A549 (cell line): ENCODE data around the gene DEUP1. TPM values are rescaled to one million over a fixed set of nuclear protein-coding genes. Genes with fewer than 3 reads are reported as not detected.

Experiments used
- ATAC-seq, 2 experiments: fragments of 200-7000 bp in 1 of 2; fragments of >200 bp in 1 of 2; cut with Nextera tagmentation in 1 of 2; cut with Tn5 transposase in 1 of 2; 3 replicates each; pipeline versions ENCODE4 v1.8.0 to v1.9.1; 2018 to 2020; ENCODE audit warnings: mild to moderate bottlenecking in 1 of 2, moderate library complexity in 1 of 2
- CTCF ChIA-PET: fragments of 300-600 bp; sonication (Branson Sonifier 250); formaldehyde crosslinking; extraction: SDS; loops from one replicate; lab custom pipeline; 2021; ENCODE audit warnings: antibody characterized with exemption, inconsistent platforms; lab: Yijun Ruan, JAX
- POLR2A ChIA-PET: fragments of 350-600 bp; formaldehyde crosslinking; extraction: SDS; loops from one replicate; lab custom pipeline; 2021; ENCODE audit warnings: antibody characterized with exemption, inconsistent platforms; lab: Yijun Ruan, JAX
- DNase-seq, 2 experiments: peaks; one replicate each; pipeline versions ENCODE4 v3.0.0 to v3.0.0-alpha.2; 2011 to 2016; ENCODE audit warnings: low read depth in 1 of 2, low spot score in 1 of 2
- FAIRE-seq: peaks from 2 replicates; lab custom pipeline; 2011; peaks lifted over from hg19 to GRCh38; lab: Jason Lieb, UNC
- H3K27ac ChIP-seq, 2 experiments: fragments of >200 bp; sonication (Bioruptor Twin); formaldehyde crosslinking; 3 replicates each; pipeline ENCODE4 v1.5.1; 2016 to 2017
- H3K4me1 ChIP-seq: fragments of >200 bp; sonication (Bioruptor Twin); formaldehyde crosslinking; 3 replicates; pipeline ENCODE4 v1.6.1; 2016
- H3K4me2 ChIP-seq: fragments of >200 bp; sonication (Bioruptor Twin); formaldehyde crosslinking; 3 replicates; pipeline ENCODE4 v1.6.1; 2016
- H3K4me3 ChIP-seq: fragments of >200 bp; sonication (Bioruptor Twin); formaldehyde crosslinking; 3 replicates; pipeline ENCODE4 v1.5.1; 2016
- H3K9me3 ChIP-seq: fragments of >200 bp; sonication (Bioruptor Twin); formaldehyde crosslinking; 3 replicates; pipeline ENCODE4 v1.6.1; 2016
- CBX8 ChIP-seq: fragments of 200-600 bp; sonication (generic); IDR thresholded peaks from 2 replicates; pipeline ENCODE4 v1.6.1; 2016
- CHD2 ChIP-seq: fragments of 150-350 bp; IDR thresholded peaks from 2 replicates; pipeline ENCODE4 v1.6.1; 2014; ENCODE audit warnings: low read length; ENCODE audit not compliant: partially characterized antibody
- EHF ChIP-seq: fragments of 250-450 bp; sonication (Bioruptor Pico); IDR thresholded peaks from 2 replicates; pipeline ENCODE4 v1.5.0; 2020; ENCODE audit warnings: mild to moderate bottlenecking
- EP300 ChIP-seq, 2 experiments: fragments of >200 bp; sonication (Bioruptor Twin); formaldehyde crosslinking; IDR thresholded peaks; 2 replicates in 1 of 2; 3 replicates in 1 of 2; pipeline ENCODE4 v1.6.1; 2016 to 2017
- ESRRA ChIP-seq: fragments of 150-350 bp; IDR thresholded peaks from 2 replicates; pipeline ENCODE4 v1.6.1; 2014; ENCODE audit warnings: mild to moderate bottlenecking, low read length, borderline replicate concordance
- FOSL2 ChIP-seq, 2 experiments: fragments of 450-650 bp in 1 of 2; fragments of >200 bp in 1 of 2; sonication (Bioruptor Twin) in 1 of 2; formaldehyde crosslinking; IDR thresholded peaks; 2 replicates each; pipeline versions ENCODE4 v1.5.0 to v1.6.1; 2016 to 2020; ENCODE audit warnings: mild to moderate bottlenecking in 1 of 2, moderate library complexity in 1 of 2
- GATA3 ChIP-seq: IDR thresholded peaks from 2 replicates; pipeline ENCODE4 v1.6.1; 2012; ENCODE audit warnings: borderline replicate concordance
- HOXB13 ChIP-seq: fragments of 250-450 bp; sonication (Bioruptor Pico); IDR thresholded peaks from 2 replicates; pipeline ENCODE4 v1.5.0; 2020; ENCODE audit warnings: low read depth, mild to moderate bottlenecking, moderate library complexity
- HOXB5 ChIP-seq: fragments of 250-450 bp; sonication (Bioruptor Pico); IDR thresholded peaks from 2 replicates; pipeline ENCODE4 v1.5.0; 2020; ENCODE audit warnings: mild to moderate bottlenecking, moderate library complexity
- JUNB ChIP-seq: fragments of >200 bp; sonication (Bioruptor Twin); formaldehyde crosslinking; IDR thresholded peaks from 2 replicates; pipeline ENCODE4 v1.6.1; 2016
- KDM5A ChIP-seq: fragments of 200-600 bp; sonication (generic); IDR thresholded peaks from 2 replicates; pipeline ENCODE4 v1.6.1; 2016; ENCODE audit warnings: antibody characterized with exemption, mild to moderate bottlenecking
- MYC ChIP-seq: IDR thresholded peaks from 2 replicates; pipeline ENCODE4 v1.6.1; 2012; ENCODE audit warnings: mild to moderate bottlenecking, inconsistent platforms, low read length, improper control_type of control experiment, borderline replicate concordance
- NR3C1 ChIP-seq: fragments of >200 bp; sonication (Bioruptor Twin); formaldehyde crosslinking; IDR thresholded peaks from 3 replicates; pipeline ENCODE4 v1.6.1; 2017
- RAD21 ChIP-seq, 2 experiments: fragments of >200 bp in 1 of 2; sonication (Bioruptor Twin) in 1 of 2; formaldehyde crosslinking in 1 of 2; IDR thresholded peaks in 1 of 2; conservative IDR thresholded peaks in 1 of 2; 2 replicates in 1 of 2; 3 replicates in 1 of 2; pipeline ENCODE4 v1.6.1; 2012 to 2018; ENCODE audit warnings: inconsistent platforms in 1 of 2
- RCOR1 ChIP-seq: fragments of 150-350 bp; IDR thresholded peaks from 2 replicates; pipeline ENCODE4 v1.6.1; 2014; ENCODE audit warnings: antibody characterized with exemption, low read length, low read depth
- RFX5 ChIP-seq: fragments of 450-650 bp; IDR thresholded peaks from 2 replicates; pipeline ENCODE4 v1.7.1; 2014; ENCODE audit warnings: antibody characterized with exemption, mild to moderate bottlenecking, moderate library complexity
- RNF2 ChIP-seq: fragments of 200-600 bp; sonication (generic); IDR thresholded peaks from 2 replicates; pipeline ENCODE4 v1.6.1; 2016; ENCODE audit warnings: low read depth, mild to moderate bottlenecking, antibody characterized with exemption, moderate library complexity, borderline replicate concordance
- SMC3 ChIP-seq: fragments of >200 bp; sonication (Bioruptor Twin); formaldehyde crosslinking; IDR thresholded peaks from 3 replicates; pipeline ENCODE4 v1.6.1; 2018; ENCODE audit warnings: inconsistent platforms
- ZC3H11A ChIP-seq: fragments of 450-650 bp; IDR thresholded peaks from 2 replicates; pipeline ENCODE4 v1.6.1; 2014; ENCODE audit warnings: antibody characterized with exemption, mild to moderate bottlenecking
- ZNF302 ChIP-seq: fragments of 250-450 bp; sonication (Bioruptor Pico); IDR thresholded peaks from 2 replicates; pipeline ENCODE4 v1.9.0; 2021; ENCODE audit warnings: inconsistent platforms, mild to moderate bottlenecking, moderate library complexity
- WGBS: methylation state at CpG from one replicate; pipeline ENCODE4 v1.1.6; 2017; ENCODE audit errors: missing lambda C conversion rate; 5-methylcytosine and 5-hydroxymethylcytosine counted together
- polyA plus RNA-seq, 4 experiments: library from polyadenylated mRNA; depleted of rRNA in 3 of 4; stranded (reverse); fragments of >200 nt; fragmentation: RNase III in 1 of 4; extraction: RNeasy Plus Mini Kit Qiagen cat#74134 plus additional on column Dnase treatment in 1 of 4; gene quantifications; 2 replicates in 3 of 4; 3 replicates in 1 of 4; pipeline ENCODE4 v1.2.3, GENCODE V29; 2011 to 2017
- TF ChIP-seq, protein P1 (sequence below): fragments of >200 bp; sonication (Bioruptor Twin); formaldehyde crosslinking; IDR thresholded peaks from 3 replicates; pipeline ENCODE4 v1.5.1; 2016
- TF ChIP-seq, protein P2 (sequence below): fragments of 200-600 bp; sonication (generic); IDR thresholded peaks from 2 replicates; pipeline ENCODE4 v1.6.1; 2016; ENCODE audit warnings: antibody characterized with exemption, mild to moderate bottlenecking, moderate library complexity
- TF ChIP-seq, protein P3 (sequence below): IDR thresholded peaks from 2 replicates; pipeline ENCODE4 v1.6.1; 2012
- TF ChIP-seq, protein P4 (sequence below): IDR thresholded peaks from 2 replicates; pipeline ENCODE4 v1.6.1; 2012
- TF ChIP-seq, protein P5 (sequence below): fragments of 450-650 bp; IDR thresholded peaks from 2 replicates; pipeline ENCODE4 v1.6.1; 2014; ENCODE audit warnings: antibody characterized with exemption

DEUP1 gene
- polyA plus RNA-seq, 2 of the 4 experiments (the other 2 are of a cell fraction): not detected

DNA sequence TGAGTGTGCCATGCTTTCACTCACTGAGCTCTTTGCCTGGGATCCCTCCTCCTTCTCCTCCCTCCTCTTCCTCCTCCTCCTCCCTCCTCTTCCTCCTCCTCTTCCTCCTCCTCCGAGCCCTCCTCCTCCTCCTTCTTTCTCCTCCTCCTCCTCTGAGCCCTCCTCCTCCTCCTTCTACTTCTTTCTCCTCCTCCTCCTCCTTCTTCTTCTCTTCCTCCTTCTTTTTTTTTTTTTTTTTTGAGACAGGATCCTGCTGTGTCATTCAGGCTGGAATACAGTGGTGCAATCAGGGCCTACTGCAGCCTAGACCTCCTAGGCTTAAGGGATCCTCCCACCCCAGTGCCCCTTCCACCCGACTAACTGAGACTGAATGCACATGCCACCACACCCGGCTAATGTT is 62.3 kb downstream of the DEUP1 start:
- 56% methylated on average over 3 of the region's 3 CpGs for WGBS
- ATAC-seq (no peak), DNase-seq (no peak)
- TF ChIP-seq CBX8: no peak
- TF ChIP-seq RAD21 (conservative IDR thresholded peaks at IDR 0.05 in 1 of 2, IDR thresholded peaks at IDR 0.05 in 1 of 2): no peak
- no peak for TF ChIP-seq RNF2
- TF ChIP-seq ZNF302 (CRISPR knock-in tag): no peak
- TF ChIP-seq FOSL2 (IDR thresholded peaks at IDR 0.05): no peak
- TF ChIP-seq FOSL2 (CRISPR knock-in tag; IDR thresholded peaks at IDR 0.05): no peak
- no peak for TF ChIP-seq EHF (CRISPR knock-in tag)
- TF ChIP-seq, all 56 proteins: peak for 0
- Histone ChIP-seq H3K4me2 (no peak overlapping the region), H3K4me3 (no peak overlapping the region), H3K9me3 (no peaks in the 10 kb centered on the region), H3K4me1 (no peaks in the 10 kb centered on the region), H3K27ac (no peak overlapping the region)
- POLR2A ChIA-PET: no interaction called here
- FAIRE-seq: no peak
- CTCF ChIA-PET: no interaction called here

DNA sequence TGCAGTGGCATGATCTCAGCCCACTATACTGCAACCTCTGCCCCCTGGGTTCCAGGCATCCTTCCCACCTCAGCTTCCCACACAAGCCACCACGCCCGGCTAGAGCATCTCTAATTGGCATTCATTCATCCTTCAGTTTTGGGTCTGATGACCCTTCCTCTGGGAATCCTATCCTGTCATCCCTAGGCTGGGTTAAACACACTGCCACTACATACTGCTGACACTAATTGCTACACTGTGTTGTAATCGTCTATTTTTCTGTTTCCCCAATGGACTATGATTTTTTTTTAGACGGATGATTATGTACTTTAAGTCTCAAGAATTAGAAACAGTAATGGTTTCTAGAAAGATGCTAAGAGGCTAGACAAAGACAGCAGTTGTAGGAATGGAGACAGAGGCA is 62.8 kb downstream of the DEUP1 start:
- no peak for DNase-seq
- 60% methylated on average over 4 of the region's 4 CpGs for WGBS
- TF ChIP-seq RCOR1 (no peak), HOXB13 (CRISPR knock-in tag) (no peak), ZC3H11A (no peak), HOXB5 (no peak), RFX5 (no peak), MYC (no peak), CHD2 (no peak)
- TF ChIP-seq, protein P1, sequence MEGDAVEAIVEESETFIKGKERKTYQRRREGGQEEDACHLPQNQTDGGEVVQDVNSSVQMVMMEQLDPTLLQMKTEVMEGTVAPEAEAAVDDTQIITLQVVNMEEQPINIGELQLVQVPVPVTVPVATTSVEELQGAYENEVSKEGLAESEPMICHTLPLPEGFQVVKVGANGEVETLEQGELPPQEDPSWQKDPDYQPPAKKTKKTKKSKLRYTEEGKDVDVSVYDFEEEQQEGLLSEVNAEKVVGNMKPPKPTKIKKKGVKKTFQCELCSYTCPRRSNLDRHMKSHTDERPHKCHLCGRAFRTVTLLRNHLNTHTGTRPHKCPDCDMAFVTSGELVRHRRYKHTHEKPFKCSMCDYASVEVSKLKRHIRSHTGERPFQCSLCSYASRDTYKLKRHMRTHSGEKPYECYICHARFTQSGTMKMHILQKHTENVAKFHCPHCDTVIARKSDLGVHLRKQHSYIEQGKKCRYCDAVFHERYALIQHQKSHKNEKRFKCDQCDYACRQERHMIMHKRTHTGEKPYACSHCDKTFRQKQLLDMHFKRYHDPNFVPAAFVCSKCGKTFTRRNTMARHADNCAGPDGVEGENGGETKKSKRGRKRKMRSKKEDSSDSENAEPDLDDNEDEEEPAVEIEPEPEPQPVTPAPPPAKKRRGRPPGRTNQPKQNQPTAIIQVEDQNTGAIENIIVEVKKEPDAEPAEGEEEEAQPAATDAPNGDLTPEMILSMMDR: no peak
- TF ChIP-seq, protein P2, sequence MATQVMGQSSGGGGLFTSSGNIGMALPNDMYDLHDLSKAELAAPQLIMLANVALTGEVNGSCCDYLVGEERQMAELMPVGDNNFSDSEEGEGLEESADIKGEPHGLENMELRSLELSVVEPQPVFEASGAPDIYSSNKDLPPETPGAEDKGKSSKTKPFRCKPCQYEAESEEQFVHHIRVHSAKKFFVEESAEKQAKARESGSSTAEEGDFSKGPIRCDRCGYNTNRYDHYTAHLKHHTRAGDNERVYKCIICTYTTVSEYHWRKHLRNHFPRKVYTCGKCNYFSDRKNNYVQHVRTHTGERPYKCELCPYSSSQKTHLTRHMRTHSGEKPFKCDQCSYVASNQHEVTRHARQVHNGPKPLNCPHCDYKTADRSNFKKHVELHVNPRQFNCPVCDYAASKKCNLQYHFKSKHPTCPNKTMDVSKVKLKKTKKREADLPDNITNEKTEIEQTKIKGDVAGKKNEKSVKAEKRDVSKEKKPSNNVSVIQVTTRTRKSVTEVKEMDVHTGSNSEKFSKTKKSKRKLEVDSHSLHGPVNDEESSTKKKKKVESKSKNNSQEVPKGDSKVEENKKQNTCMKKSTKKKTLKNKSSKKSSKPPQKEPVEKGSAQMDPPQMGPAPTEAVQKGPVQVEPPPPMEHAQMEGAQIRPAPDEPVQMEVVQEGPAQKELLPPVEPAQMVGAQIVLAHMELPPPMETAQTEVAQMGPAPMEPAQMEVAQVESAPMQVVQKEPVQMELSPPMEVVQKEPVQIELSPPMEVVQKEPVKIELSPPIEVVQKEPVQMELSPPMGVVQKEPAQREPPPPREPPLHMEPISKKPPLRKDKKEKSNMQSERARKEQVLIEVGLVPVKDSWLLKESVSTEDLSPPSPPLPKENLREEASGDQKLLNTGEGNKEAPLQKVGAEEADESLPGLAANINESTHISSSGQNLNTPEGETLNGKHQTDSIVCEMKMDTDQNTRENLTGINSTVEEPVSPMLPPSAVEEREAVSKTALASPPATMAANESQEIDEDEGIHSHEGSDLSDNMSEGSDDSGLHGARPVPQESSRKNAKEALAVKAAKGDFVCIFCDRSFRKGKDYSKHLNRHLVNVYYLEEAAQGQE: no peak
- Histone ChIP-seq H3K4me3 (no peak overlapping the region), H3K27ac (no peak overlapping the region), H3K4me2 (no peak overlapping the region), H3K4me1 (no peaks in the 10 kb centered on the region), H3K9me3 (no peaks in the 10 kb centered on the region)
- ATAC-seq: no peak
- CTCF ChIA-PET: no interaction called here
- no peak for FAIRE-seq
- POLR2A ChIA-PET: no interaction called here

DNA sequence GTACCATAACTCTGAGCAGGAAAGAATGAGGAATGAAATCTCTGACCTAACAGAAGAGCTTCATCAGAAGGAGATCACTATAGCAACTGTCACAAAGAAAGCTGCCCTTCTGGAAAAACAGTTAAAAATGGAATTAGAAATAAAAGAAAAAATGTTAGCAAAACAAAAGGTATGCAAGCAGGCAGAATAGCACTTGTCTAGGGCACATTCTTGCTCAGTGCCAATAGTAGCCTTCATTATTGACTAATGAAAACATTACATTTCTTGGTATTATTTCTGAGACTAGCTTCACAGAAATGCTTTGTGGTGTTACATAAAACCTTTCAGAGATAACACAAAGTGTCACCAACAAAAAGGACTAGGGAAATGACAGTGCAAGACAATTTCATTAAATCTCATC is 63.9 kb downstream of the DEUP1 start:
- ATAC-seq (no peak), DNase-seq (no peak), FAIRE-seq (no peak)
- H3K4me2 ChIP-seq: no peak overlapping the region
- TF ChIP-seq CBX8 (no peak), EHF (CRISPR knock-in tag) (no peak)
- ChIA-PET POLR2A (no interaction called here), CTCF (interaction anchor here (0.7 kb wide), 1 partner anchor 70 kb away, joined by 3 read pairs; no protein-coding TSS in a partner anchor)
- no peaks in the 10 kb centered on the region for H3K4me1 ChIP-seq
- H3K9me3 ChIP-seq: no peaks in the 10 kb centered on the region
- no peak overlapping the region for H3K27ac ChIP-seq
- H3K4me3 ChIP-seq: no peak overlapping the region

DNA sequence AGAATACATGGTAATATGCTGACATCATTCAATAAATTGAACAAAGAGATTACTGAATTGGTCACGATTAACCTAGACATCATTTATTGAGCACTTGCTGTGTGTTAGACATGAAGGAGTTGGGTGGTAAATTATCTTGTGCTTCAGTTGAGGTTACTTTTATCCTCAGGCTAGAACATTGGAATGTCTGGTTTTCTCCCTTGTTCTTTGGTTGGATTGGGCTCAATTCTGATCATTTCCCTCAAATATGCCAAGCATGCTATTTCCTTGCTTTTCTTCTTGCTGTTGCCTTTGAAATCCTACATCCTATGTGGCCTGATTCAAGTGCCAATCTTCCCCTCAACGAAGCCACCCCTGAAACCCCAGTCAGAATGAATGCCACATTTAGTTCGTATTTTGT is 65.8 kb downstream of the DEUP1 start:
- ChIA-PET CTCF (no interaction called here), POLR2A (no interaction called here)
- TF ChIP-seq, protein P3, sequence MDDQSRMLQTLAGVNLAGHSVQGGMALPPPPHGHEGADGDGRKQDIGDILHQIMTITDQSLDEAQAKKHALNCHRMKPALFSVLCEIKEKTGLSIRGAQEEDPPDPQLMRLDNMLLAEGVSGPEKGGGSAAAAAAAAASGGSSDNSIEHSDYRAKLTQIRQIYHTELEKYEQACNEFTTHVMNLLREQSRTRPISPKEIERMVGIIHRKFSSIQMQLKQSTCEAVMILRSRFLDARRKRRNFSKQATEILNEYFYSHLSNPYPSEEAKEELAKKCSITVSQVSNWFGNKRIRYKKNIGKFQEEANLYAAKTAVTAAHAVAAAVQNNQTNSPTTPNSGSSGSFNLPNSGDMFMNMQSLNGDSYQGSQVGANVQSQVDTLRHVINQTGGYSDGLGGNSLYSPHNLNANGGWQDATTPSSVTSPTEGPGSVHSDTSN: no peak
- TF ChIP-seq ESRRA (no peak), NR3C1 (no peak), RFX5 (no peak), EP300 (IDR thresholded peaks at IDR 0.05) (no peak), JUNB (no peak), HOXB5 (no peak), SMC3 (no peak), MYC (no peak), RAD21 (conservative IDR thresholded peaks at IDR 0.05 in 1 of 2, IDR thresholded peaks at IDR 0.05 in 1 of 2) (no peak), KDM5A (no peak), GATA3 (no peak)
- TF ChIP-seq, protein P4, sequence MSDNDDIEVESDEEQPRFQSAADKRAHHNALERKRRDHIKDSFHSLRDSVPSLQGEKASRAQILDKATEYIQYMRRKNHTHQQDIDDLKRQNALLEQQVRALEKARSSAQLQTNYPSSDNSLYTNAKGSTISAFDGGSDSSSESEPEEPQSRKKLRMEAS: no peak
- TF ChIP-seq, protein P5, sequence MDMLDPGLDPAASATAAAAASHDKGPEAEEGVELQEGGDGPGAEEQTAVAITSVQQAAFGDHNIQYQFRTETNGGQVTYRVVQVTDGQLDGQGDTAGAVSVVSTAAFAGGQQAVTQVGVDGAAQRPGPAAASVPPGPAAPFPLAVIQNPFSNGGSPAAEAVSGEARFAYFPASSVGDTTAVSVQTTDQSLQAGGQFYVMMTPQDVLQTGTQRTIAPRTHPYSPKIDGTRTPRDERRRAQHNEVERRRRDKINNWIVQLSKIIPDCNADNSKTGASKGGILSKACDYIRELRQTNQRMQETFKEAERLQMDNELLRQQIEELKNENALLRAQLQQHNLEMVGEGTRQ: no peak

More for the DNA sequence above, 65.8 kb downstream of the DEUP1 start:
- 19% methylated on average over 3 of the region's 3 CpGs for WGBS
- H3K27ac ChIP-seq: no peak overlapping the region
- no peak for ATAC-seq
- H3K9me3 ChIP-seq: no peaks in the 10 kb centered on the region
- DNase-seq: no peak
- H3K4me3 ChIP-seq: no peak overlapping the region
- no peaks in the 10 kb centered on the region for H3K4me1 ChIP-seq
- FAIRE-seq: no peak
- H3K4me2 ChIP-seq: no peak overlapping the region
